ENCODE data around the gene ZNF689.

GRCh38 chr16:30585400-30586191, 24.6 kb downstream of the ZNF689 start, which contains the start of gene ZNF785:
- TF ChIP-seq CTCF (IDR thresholded peaks at IDR 0.05) (peak in 1 of 3 donors; percentile 39), POLR2A (IDR thresholded peaks at IDR 0.05) (no peak), POLR2AphosphoS5 (IDR thresholded peaks at IDR 0.05) (peak; percentile 87 to 92 (median 90))
